Spleen (tissue), 7 donors: ENCODE results near the gene UBR7.

ENCODE experiments used
- POLR2A ChIP-seq, 3 donors: fragments of 450-650 bp; IDR thresholded peaks; one replicate each; pipeline ENCODE4 v1.5.1; 2017; ENCODE audit warnings: antibody characterized with exemption in 3 of 3, mild to moderate bottlenecking in 1 of 3
- TF ChIP-seq, protein P1 (sequence below), 11 experiments: fragments of 200-600 bp in 7 of 11; fragments of 450-650 bp in 4 of 11; sonication (generic) in 4 of 11; IDR thresholded peaks in 8 of 11; conservative IDR thresholded peaks in 3 of 11; 1 replicate in 7 of 11; 2 replicates in 4 of 11; pipeline versions ENCODE4 v1.4.0 to v1.8.0; 2016 to 2021; ENCODE audit warnings: antibody characterized with exemption in 11 of 11, inconsistent platforms in 4 of 11, mild to moderate bottlenecking in 1 of 11
- donor health status: DM: no; HTN: no; CAD: no; lungs with moderate emphysema.
- donor health status: DM: no; HTN: no; CAD: no.
- donor health status: DM: no; HTN: no; CAD: no.

DNA sequence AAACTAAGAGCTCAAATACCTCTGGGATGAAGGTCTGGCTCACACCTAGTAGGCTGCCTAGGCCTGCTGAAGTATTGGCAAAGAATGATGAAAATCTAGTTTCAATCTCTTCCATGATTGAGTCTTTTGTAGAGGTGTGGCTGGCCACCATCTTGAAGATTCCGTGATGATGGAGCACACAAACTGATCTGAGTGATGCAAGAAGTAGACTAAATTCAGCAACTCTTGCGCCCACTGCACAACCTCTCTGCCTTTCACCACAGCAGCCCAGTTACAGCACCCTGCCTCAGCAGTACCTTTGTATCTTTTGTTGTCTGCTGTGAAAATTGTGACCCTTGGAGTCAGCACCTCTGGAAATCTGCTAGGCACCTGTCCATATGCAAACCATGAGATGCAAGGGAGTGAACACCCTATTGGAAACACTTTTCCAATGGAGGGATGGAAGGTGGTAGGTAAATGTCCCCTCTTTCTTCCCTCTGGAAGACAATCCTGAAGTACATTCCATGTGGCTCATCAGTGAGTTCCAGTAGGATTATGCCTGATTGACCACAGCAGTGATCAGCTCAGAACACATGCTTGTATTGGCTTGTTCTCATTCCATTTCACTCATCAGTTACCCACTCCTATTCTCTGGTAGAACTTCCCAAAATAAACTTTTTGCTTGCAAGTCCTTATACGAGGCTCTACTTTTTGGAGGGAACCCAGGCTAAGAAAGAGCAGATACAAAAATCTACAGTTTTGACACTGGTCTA lies 67.2 kb downstream of the UBR7 start:
- TF ChIP-seq, protein P1, sequence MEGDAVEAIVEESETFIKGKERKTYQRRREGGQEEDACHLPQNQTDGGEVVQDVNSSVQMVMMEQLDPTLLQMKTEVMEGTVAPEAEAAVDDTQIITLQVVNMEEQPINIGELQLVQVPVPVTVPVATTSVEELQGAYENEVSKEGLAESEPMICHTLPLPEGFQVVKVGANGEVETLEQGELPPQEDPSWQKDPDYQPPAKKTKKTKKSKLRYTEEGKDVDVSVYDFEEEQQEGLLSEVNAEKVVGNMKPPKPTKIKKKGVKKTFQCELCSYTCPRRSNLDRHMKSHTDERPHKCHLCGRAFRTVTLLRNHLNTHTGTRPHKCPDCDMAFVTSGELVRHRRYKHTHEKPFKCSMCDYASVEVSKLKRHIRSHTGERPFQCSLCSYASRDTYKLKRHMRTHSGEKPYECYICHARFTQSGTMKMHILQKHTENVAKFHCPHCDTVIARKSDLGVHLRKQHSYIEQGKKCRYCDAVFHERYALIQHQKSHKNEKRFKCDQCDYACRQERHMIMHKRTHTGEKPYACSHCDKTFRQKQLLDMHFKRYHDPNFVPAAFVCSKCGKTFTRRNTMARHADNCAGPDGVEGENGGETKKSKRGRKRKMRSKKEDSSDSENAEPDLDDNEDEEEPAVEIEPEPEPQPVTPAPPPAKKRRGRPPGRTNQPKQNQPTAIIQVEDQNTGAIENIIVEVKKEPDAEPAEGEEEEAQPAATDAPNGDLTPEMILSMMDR (IDR thresholded peaks at IDR 0.05 in 8 of 11, conservative IDR thresholded peaks at IDR 0.05 in 3 of 11), result no peak
- TF ChIP-seq POLR2A (IDR thresholded peaks at IDR 0.05), result no peak
